K562 (cell line): ENCODE data around the gene PLCL2. TPM values are rescaled to one million over a fixed set of nuclear protein-coding genes. Genes with fewer than 3 reads are reported as not detected.

Experiments
- ATAC-seq: fragments of 200-7000 bp; cut with Tn5 transposase; 3 replicates; pipeline ENCODE4 v1.9.1; 2020; ENCODE audit warnings: moderate library complexity
- BruUV-seq: library from RNA; stranded (reverse); fragments of 400-500 nt; replicated peaks from 2 replicates; lab custom pipeline; 2021; lab: Mats Ljungman, UMichigan
- CTCF ChIA-PET: fragments of 300-600 bp; formaldehyde crosslinking; extraction: SDS; loops from one replicate; lab custom pipeline; 2021; ENCODE audit warnings: low intra/inter-chr PET ratio; lab: Yijun Ruan, JAX
- POLR2A ChIA-PET: fragments of 300-600, 350-650 bp; sonication (Branson Sonifier 250); formaldehyde crosslinking; extraction: SDS; loops from one replicate; lab custom pipeline; 2021; ENCODE audit warnings: antibody characterized with exemption, inconsistent platforms; lab: Yijun Ruan, JAX
- DNase-seq, 4 experiments: peaks; one replicate each; pipeline versions ENCODE4 v3.0.0 to v3.0.0-alpha.2; 2011 to 2018; ENCODE audit warnings: low spot score in 3 of 4, mixed read lengths in 3 of 4; ENCODE audit errors: extremely low read depth in 1 of 4
- FAIRE-seq: peaks from 2 replicates; lab custom pipeline; 2011; peaks lifted over from hg19 to GRCh38; lab: Jason Lieb, UNC
- H2AFZ ChIP-seq: 2 replicates; pipeline ENCODE4 v1.6.0; 2011; ENCODE audit warnings: low read depth, low read length, control low read depth, inconsistent platforms
- H3K27ac ChIP-seq: fragments of 200-600 bp; 3 replicates; pipeline ENCODE4 v1.8.0; 2011; ENCODE audit warnings: low read depth, mild to moderate bottlenecking, control low read depth, inconsistent platforms, low read length, moderate library complexity, mixed read lengths; ENCODE audit errors: extremely low read depth
- H3K27me3 ChIP-seq, 2 experiments: fragments of 300-600 bp in 1 of 2; 2 replicates in 1 of 2; 3 replicates in 1 of 2; pipeline versions ENCODE4 v1.6.0 to v1.8.0; 2011; ENCODE audit warnings: inconsistent platforms in 2 of 2, low read length in 2 of 2, mild to moderate bottlenecking in 1 of 2, mixed read lengths in 1 of 2, moderate library complexity in 1 of 2; ENCODE audit not compliant: control insufficient read depth in 2 of 2, insufficient read depth in 2 of 2
- H3K36me3 ChIP-seq: fragments of 300-600 bp; 3 replicates; pipeline ENCODE4 v1.8.0; 2011; ENCODE audit warnings: mild to moderate bottlenecking, low read length, inconsistent platforms; ENCODE audit not compliant: control insufficient read depth, insufficient read depth
- H3K4me1 ChIP-seq, 2 experiments: fragments of 200-600 bp in 1 of 2; replicated peaks in 1 of 2; 2 replicates in 1 of 2; 3 replicates in 1 of 2; pipeline versions ENCODE4 v1.5.1 to v1.8.0; 2011; ENCODE audit warnings: inconsistent platforms in 2 of 2, low read length in 2 of 2, mild to moderate bottlenecking in 1 of 2, mixed read lengths in 1 of 2, moderate library complexity in 1 of 2; ENCODE audit not compliant: control insufficient read depth in 2 of 2, insufficient read depth in 2 of 2
- H3K4me2 ChIP-seq: 2 replicates; pipeline ENCODE4 v1.6.1; 2011; ENCODE audit warnings: low read length, control low read depth, inconsistent platforms, mixed read lengths; ENCODE audit not compliant: insufficient read depth
- H3K4me3 ChIP-seq: fragments of 200-600 bp; sonication (generic), shearing (Covaris generic); 2 replicates; pipeline ENCODE4 v1.5.1; 2016; ENCODE audit warnings: control low read depth, inconsistent platforms
- H3K79me2 ChIP-seq: fragments of 200-600 bp; 3 replicates; pipeline ENCODE4 v1.8.0; 2011; ENCODE audit warnings: low read length, inconsistent platforms; ENCODE audit not compliant: control insufficient read depth, insufficient read depth
- H3K9ac ChIP-seq, 2 experiments: 2 replicates each; pipeline versions ENCODE4 v1.6.0 to v1.6.1; 2011; ENCODE audit warnings: low read depth in 2 of 2, low read length in 2 of 2, control low read depth in 1 of 2, inconsistent platforms in 1 of 2, mild to moderate bottlenecking in 1 of 2, mixed read lengths in 1 of 2; ENCODE audit not compliant: insufficient read depth in 1 of 2
- H3K9me1 ChIP-seq: one replicate; pipeline ENCODE4 v1.6.0; 2011; ENCODE audit warnings: inconsistent platforms, mild to moderate bottlenecking, low read length, moderate library complexity; ENCODE audit not compliant: control insufficient read depth, insufficient read depth
- H3K9me3 ChIP-seq: replicated peaks from 2 replicates; pipeline ENCODE4 v1.5.1; 2011; ENCODE audit warnings: low read depth, low read length, inconsistent platforms; ENCODE audit not compliant: control insufficient read depth, insufficient read depth
- H4K20me1 ChIP-seq: replicated peaks from 2 replicates; pipeline ENCODE4 v1.6.1; 2011; ENCODE audit warnings: low read length, inconsistent platforms, mixed read lengths; ENCODE audit not compliant: control insufficient read depth, insufficient read depth
- ARNT ChIP-seq, 2 experiments: fragments of 450-650 bp; IDR thresholded peaks; 2 replicates each; pipeline ENCODE4 v1.6.1; 2016; ENCODE audit warnings: mild to moderate bottlenecking in 1 of 2
- ATF1 ChIP-seq, 2 experiments: fragments of 450-650 bp in 1 of 2; IDR thresholded peaks; 2 replicates each; pipeline ENCODE4 v1.6.1; 2016; ENCODE audit warnings: missing compliant biosample characterization in 1 of 2, missing genetic modification characterization in 1 of 2
- DMBX1 ChIP-seq: fragments of 250-450 bp; sonication (Bioruptor Pico); IDR thresholded peaks from 2 replicates; pipeline ENCODE4 v1.8.0; 2022; ENCODE audit warnings: inconsistent platforms, mild to moderate bottlenecking, moderate library complexity, borderline replicate concordance
- FOSL1 ChIP-seq: fragments of 200-800 bp; sonication (Bioruptor generic); conservative IDR thresholded peaks from 2 replicates; pipeline ENCODE4 v1.6.1; 2016; ENCODE audit warnings: missing genetic modification characterization, missing compliant biosample characterization
- FOXA3 ChIP-seq, 2 experiments: fragments of 450-650 bp in 1 of 2; sonication (generic) in 1 of 2; formaldehyde crosslinking; IDR thresholded peaks in 1 of 2; conservative IDR thresholded peaks in 1 of 2; 2 replicates each; pipeline versions ENCODE4 v1.4.0 to v1.8.0; 2020 to 2022; ENCODE audit warnings: mild to moderate bottlenecking in 2 of 2, missing genetic modification reagents in 1 of 2
- HDAC3 ChIP-seq: fragments of 450-650 bp; IDR thresholded peaks from 2 replicates; pipeline ENCODE4 v1.6.1; 2018; ENCODE audit warnings: borderline replicate concordance, mild to moderate bottlenecking, moderate library complexity; ENCODE audit not compliant: partially characterized antibody
- NR2C2 ChIP-seq, 2 experiments: fragments of 200-800 bp in 1 of 2; sonication (Bioruptor generic) in 1 of 2; sonication (generic) in 1 of 2; formaldehyde crosslinking in 1 of 2; IDR thresholded peaks; 2 replicates each; pipeline versions ENCODE4 v1.6.1 to v1.8.0; 2016 to 2022; ENCODE audit warnings: mild to moderate bottlenecking in 1 of 2, missing compliant biosample characterization in 1 of 2, missing genetic modification characterization in 1 of 2, missing genetic modification reagents in 1 of 2
- NUFIP1 ChIP-seq: fragments of 450-650 bp; IDR thresholded peaks from 2 replicates; pipeline ENCODE4 v1.6.1; 2018; ENCODE audit not compliant: partially characterized antibody
- POLR2H ChIP-seq: IDR thresholded peaks from 2 replicates; pipeline ENCODE4 v1.6.1; 2016; ENCODE audit warnings: missing genetic modification characterization, low read depth, mild to moderate bottlenecking, control low read depth, missing compliant biosample characterization, moderate library complexity
- ZNF76 ChIP-seq: fragments of 250-450 bp; sonication (Bioruptor Pico); IDR thresholded peaks from 2 replicates; pipeline ENCODE4 v1.4.0; 2020; ENCODE audit warnings: mild to moderate bottlenecking, moderate library complexity, borderline replicate concordance
- WGBS: fragments of 100-300 bp; shearing (Covaris generic); methylation state at CpG from one replicate; pipeline ENCODE4 v1.1.6; 2016; ENCODE audit warnings: low coverage, mixed read lengths; ENCODE audit not compliant: insufficient coverage; ENCODE audit errors: missing lambda C conversion rate; 5-methylcytosine and 5-hydroxymethylcytosine counted together
- in situ Hi-C: fragments of 300-500 bp; cut with MboI; formaldehyde crosslinking; loops from 4 replicates; pipeline ENCODE4 v1.15.0; 2018; ENCODE audit warnings: inconsistent platforms, mixed read lengths
- intact Hi-C: fragments of 100-400 bp; cut with micrococcal nuclease; formaldehyde crosslinking; loops from 2 replicates; pipeline ENCODE4 v1.14.2; 2022
- polyA plus RNA-seq, 8 experiments: library from polyadenylated mRNA; depleted of rRNA in 4 of 8; stranded (reverse) in 5 of 8; unstranded in 3 of 8; fragments of >200 nt; fragmentation: Nextera tagmentation in 2 of 8; fragmentation: Illumina TruSeq in 1 of 8; extraction: Ambion mirVana in 2 of 8; extraction: Trizol in 1 of 8; gene quantifications; 2 replicates each; pipeline versions ENCODE4 v1.2.1 to v1.2.3, GENCODE V29; 2011 to 2014; ENCODE audit warnings: inconsistent platforms in 1 of 8, missing spikeins in 1 of 8
- total RNA-seq, 7 experiments: library from RNA; depleted of rRNA in 6 of 7; stranded (reverse); fragments of >200 nt in 6 of 7; fragmentation: Illumina TruSeq in 2 of 7; extraction: Trizol in 2 of 7; gene quantifications; 2 replicates each; pipeline versions ENCODE4 v1.2.1 to v1.2.3, GENCODE V29; 2011 to 2021; ENCODE audit warnings: low replicate concordance in 1 of 7
- TF ChIP-seq, protein P1 (sequence below): fragments of 200-800 bp; sonication (Bioruptor generic); IDR thresholded peaks from 2 replicates; pipeline ENCODE4 v1.6.1; 2016; ENCODE audit warnings: missing genetic modification characterization, missing compliant biosample characterization
- TF ChIP-seq, protein P2 (sequence below): sonication (generic); formaldehyde crosslinking; IDR thresholded peaks from 2 replicates; pipeline ENCODE4 v1.8.0; 2022; ENCODE audit warnings: missing genetic modification reagents, mild to moderate bottlenecking, moderate library complexity, borderline replicate concordance
- TF ChIP-seq, protein P3 (sequence below): IDR thresholded peaks from 2 replicates; pipeline ENCODE4 v1.6.1; 2016; ENCODE audit warnings: missing genetic modification characterization, missing compliant biosample characterization

Gene PLCL2
- total and polyA plus RNA-seq, 9 of the 15 experiments (the other 6 are each of a cell fraction or from before 2014, with no cell fraction given) = 0.03 to 0.18 (median 0.11) TPM; not detected in 2

DNA sequence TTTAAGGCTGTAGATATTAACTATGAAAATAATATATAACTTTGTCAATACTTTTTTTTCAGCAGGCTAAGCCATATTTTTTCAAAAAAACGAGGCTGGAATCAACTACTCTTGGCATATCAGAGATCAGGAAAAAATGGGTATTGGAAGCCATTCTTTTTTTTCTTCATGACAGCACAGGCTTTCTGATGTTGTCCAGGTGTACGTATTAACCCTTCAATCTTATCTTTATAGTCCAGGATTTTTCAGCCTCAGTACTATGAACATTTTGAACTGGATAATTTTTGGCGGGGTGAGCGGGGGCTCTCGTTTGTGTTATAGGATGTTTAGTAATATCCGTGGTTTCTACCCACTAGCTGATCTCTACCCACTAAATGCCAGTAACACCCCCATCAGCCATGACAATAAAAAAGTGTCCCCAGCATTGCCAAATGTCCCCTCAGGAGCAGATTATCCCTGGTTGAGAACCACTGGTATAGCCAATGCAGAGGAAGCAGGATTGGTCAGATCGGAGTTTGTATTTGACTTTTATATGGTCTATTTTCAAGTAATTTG is 52.0 kb downstream of the PLCL2 start:
- under 1% methylated on average over 7 of the region's 7 CpGs for WGBS
- TF ChIP-seq ARNT (IDR thresholded peaks at IDR 0.05) (0 out of 4 replicates have a peak, but pooled peaks of 1 of the 2 experiments have one; percentile 5), FOXA3 (CRISPR knock-in tag; conservative IDR thresholded peaks at IDR 0.05 in 1 of 2, IDR thresholded peaks at IDR 0.05 in 1 of 2) (no peak), NR2C2 (CRISPR knock-in tag; IDR thresholded peaks at IDR 0.05) (no peak), NR2C2 (tag; IDR thresholded peaks at IDR 0.05) (no peak), HDAC3 (peak; percentile 1), FOSL1 (peak; percentile 35), NUFIP1 (no peak), ATF1 (CRISPR knock-in tag; IDR thresholded peaks at IDR 0.05) (no peak), ATF1 (tag; IDR thresholded peaks at IDR 0.05) (peak; percentile 3; the same call in 1 of the 2 replicates), POLR2H (tag) (no peak), ZNF76 (CRISPR knock-in tag) (no peak), DMBX1 (CRISPR knock-in tag) (no peak)
- TF ChIP-seq, protein P1, sequence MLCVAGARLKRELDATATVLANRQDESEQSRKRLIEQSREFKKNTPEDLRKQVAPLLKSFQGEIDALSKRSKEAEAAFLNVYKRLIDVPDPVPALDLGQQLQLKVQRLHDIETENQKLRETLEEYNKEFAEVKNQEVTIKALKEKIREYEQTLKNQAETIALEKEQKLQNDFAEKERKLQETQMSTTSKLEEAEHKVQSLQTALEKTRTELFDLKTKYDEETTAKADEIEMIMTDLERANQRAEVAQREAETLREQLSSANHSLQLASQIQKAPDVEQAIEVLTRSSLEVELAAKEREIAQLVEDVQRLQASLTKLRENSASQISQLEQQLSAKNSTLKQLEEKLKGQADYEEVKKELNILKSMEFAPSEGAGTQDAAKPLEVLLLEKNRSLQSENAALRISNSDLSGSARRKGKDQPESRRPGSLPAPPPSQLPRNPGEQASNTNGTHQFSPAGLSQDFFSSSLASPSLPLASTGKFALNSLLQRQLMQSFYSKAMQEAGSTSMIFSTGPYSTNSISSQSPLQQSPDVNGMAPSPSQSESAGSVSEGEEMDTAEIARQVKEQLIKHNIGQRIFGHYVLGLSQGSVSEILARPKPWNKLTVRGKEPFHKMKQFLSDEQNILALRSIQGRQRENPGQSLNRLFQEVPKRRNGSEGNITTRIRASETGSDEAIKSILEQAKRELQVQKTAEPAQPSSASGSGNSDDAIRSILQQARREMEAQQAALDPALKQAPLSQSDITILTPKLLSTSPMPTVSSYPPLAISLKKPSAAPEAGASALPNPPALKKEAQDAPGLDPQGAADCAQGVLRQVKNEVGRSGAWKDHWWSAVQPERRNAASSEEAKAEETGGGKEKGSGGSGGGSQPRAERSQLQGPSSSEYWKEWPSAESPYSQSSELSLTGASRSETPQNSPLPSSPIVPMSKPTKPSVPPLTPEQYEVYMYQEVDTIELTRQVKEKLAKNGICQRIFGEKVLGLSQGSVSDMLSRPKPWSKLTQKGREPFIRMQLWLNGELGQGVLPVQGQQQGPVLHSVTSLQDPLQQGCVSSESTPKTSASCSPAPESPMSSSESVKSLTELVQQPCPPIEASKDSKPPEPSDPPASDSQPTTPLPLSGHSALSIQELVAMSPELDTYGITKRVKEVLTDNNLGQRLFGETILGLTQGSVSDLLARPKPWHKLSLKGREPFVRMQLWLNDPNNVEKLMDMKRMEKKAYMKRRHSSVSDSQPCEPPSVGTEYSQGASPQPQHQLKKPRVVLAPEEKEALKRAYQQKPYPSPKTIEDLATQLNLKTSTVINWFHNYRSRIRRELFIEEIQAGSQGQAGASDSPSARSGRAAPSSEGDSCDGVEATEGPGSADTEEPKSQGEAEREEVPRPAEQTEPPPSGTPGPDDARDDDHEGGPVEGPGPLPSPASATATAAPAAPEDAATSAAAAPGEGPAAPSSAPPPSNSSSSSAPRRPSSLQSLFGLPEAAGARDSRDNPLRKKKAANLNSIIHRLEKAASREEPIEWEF = no peak
- TF ChIP-seq, protein P2, sequence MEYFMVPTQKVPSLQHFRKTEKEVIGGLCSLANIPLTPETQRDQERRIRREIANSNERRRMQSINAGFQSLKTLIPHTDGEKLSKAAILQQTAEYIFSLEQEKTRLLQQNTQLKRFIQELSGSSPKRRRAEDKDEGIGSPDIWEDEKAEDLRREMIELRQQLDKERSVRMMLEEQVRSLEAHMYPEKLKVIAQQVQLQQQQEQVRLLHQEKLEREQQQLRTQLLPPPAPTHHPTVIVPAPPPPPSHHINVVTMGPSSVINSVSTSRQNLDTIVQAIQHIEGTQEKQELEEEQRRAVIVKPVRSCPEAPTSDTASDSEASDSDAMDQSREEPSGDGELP = no peak
- TF ChIP-seq, protein P3, sequence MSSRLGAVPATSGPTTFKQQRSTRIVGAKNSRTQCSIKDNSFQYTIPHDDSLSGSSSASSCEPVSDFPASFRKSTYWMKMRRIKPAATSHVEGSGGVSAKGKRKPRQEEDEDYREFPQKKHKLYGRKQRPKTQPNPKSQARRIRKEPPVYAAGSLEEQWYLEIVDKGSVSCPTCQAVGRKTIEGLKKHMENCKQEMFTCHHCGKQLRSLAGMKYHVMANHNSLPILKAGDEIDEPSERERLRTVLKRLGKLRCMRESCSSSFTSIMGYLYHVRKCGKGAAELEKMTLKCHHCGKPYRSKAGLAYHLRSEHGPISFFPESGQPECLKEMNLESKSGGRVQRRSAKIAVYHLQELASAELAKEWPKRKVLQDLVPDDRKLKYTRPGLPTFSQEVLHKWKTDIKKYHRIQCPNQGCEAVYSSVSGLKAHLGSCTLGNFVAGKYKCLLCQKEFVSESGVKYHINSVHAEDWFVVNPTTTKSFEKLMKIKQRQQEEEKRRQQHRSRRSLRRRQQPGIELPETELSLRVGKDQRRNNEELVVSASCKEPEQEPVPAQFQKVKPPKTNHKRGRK (tag) = no peak

More for the DNA sequence above, 52.0 kb downstream of the PLCL2 start:
- POLR2A ChIA-PET = no interaction called here
- CTCF ChIA-PET = no interaction called here
- no peak overlapping the region for H3K9ac ChIP-seq
- BruUV-seq = no TSS peak
- no peak overlapping the region for H2AFZ ChIP-seq
- no peaks in the 10 kb centered on the region for H3K36me3 ChIP-seq
- no peaks in the 10 kb centered on the region for H4K20me1 ChIP-seq
- H3K27me3 ChIP-seq = peaks cover 8 to 15% of the 10 kb centered on the region in 2 experiments; a peak in 3 of 5 replicates
- no peaks in the 10 kb centered on the region for H3K9me1 ChIP-seq
- intact Hi-C loops = no loop called here
- H3K9me3 ChIP-seq = no peaks in the 10 kb centered on the region
- FAIRE-seq = no peak
- DNase-seq = no peak
- in situ Hi-C loops = no loop called here
- H3K4me3 ChIP-seq = no peak overlapping the region
- no peak overlapping the region for H3K4me2 ChIP-seq
- ATAC-seq = no peak
- H3K79me2 ChIP-seq = no peaks in the 10 kb centered on the region
- H3K27ac ChIP-seq = no peak overlapping the region
- peaks cover 0 to 13% of the 10 kb centered on the region in 2 experiments; a peak in 1 of 5 replicates for H3K4me1 ChIP-seq
